ENCODE results near the gene GALNT11. TPM values are rescaled to one million over a fixed set of nuclear protein-coding genes. Genes with fewer than 3 reads are reported as not detected.

GALNT11 gene
- total RNA-seq, 1 donor from 2014 or later = 54.2 TPM

DNA sequence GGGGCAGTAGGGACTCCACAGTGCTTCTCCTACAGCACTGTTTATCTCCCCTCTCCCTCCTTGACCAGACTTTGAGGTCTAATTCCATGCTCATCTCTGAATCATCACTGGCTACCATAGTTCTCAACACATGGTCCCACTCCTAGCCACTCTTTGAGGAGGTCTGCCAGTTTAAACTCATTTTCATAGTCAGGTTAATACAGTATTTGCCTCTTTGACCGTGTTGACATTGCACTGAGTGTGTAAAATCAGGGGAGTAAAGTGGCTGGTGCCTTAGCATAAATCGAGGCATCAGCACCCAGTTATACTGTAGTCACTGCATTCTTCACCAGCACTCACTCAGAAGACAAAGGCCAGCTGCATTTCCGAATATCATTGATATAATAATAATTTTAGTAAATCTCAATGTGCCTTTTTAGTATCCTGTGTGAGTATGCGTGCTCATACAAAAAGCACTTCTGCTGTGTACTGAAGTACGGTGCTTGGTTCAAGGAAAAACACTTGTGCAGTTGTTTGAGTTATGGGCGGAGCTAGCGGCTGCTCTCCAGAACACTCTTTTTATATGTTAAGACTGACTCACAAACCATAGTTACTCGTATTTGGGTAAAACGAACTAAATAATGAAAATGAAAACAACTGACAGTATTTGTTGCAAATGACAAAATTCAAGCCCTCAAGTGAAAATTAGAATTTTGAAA lies 89.7 kb downstream of the GALNT11 start:
- DNase-seq (ENCODE audit: low spot score) = no peak

GRCh38 chr7:152117356-152117755 lies 91.9 kb downstream of the GALNT11 start:
- DNase-seq (ENCODE audit: low spot score) = no peak

DNA sequence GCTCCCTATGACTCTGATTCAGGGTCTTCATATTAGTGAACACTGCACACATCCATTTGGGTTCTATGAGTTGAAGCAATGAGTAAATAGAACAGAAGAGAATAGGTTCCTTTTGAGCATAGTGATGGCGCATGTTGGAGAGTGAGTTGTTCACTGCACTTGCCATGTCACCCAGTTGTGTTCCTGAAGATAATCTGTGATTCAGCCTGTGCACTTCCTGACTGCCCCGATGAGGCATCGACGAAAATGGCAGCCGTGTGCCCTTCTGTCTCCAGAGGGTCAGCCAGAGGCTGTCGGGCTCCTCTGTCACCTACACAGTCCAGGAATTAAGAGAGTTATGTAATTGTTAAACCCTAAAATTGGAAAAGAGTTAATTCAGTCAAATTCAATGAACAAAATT lies 94.7 kb downstream of the GALNT11 start:
- DNase-seq (ENCODE audit: low spot score) = no peak

GRCh38 chr7:152120776-152121175 lies 95.3 kb downstream of the GALNT11 start:
- no peak for DNase-seq (ENCODE audit: low spot score)

DNA sequence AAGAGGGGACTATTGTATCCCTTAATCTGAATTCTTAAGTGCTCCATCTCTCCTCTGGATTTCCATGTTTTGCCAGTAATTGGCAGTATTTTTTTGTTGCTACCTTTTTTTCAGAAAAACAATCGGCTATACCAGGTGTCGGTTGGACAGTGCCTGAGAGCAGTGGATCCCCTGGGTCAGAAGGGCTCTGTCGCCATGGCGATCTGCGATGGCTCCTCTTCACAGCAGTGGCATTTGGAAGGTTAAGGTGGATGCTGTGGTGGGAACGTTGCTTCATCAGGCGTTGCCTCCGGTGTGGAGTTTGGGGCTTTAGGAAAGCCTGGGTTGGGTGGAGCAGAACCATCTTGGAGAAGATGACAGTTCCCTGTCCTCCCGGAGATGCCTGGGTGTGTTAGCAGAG lies 96.0 kb downstream of the GALNT11 start:
- DNase-seq (ENCODE audit: low spot score) = no peak

- DNase-seq (ENCODE audit: low spot score) = no peak
Measured at GRCh38 chr7:152122540-152122939, 97.1 kb downstream of the GALNT11 start.

GRCh38 chr7:152126741-152127140 lies 101.3 kb downstream of the GALNT11 start:
- DNase-seq (ENCODE audit: low spot score) = no peak

- no peak for DNase-seq (ENCODE audit: low spot score)
Measured at GRCh38 chr7:152127229-152127628, 101.8 kb downstream of the GALNT11 start.

DNA sequence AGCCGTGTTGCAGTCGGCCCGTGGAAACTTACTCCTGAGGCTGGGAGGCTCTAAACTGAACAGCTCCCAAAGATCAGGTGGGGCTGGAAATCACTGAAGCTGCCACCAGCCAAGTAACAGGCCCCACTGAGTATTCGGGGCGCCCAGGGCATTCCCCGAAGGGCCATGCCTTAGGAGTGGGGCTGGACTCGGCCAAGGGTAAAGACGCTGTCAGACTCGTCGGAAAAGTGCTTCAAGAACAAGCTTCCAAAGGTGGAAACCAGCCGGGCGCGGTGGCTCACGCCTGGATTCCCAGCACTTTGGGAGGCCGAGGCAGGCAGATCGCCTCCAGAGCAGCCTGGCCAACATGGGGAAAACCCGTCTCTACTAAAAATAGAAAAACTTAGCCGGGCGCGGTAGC lies 102.8 kb downstream of the GALNT11 start:
- no peak for DNase-seq (ENCODE audit: low spot score)

- no peak for DNase-seq (ENCODE audit: low spot score)
Measured at GRCh38 chr7:152128741-152129461, 103.4 kb downstream of the GALNT11 start.

DNA sequence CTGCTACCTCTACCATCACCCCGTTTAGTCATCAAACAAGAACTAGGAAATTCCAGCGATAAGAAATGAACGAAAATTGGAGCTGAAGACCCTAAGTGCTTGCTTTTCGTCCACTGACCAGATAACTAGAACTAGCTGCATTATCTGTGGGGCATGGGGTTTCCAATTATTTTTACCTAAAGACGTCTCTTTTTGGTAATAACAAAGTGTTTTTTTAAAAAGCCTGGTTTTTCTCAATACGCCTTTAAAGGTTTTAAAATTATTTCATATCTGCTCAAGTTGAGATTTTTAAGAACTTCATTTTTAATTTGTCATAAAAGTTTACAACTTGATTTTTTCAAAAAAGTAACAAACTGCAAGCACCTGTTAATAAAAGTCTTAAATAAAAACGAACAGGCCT lies 104.2 kb downstream of the GALNT11 start:
- DNase-seq (ENCODE audit: low spot score) = no peak

DNA sequence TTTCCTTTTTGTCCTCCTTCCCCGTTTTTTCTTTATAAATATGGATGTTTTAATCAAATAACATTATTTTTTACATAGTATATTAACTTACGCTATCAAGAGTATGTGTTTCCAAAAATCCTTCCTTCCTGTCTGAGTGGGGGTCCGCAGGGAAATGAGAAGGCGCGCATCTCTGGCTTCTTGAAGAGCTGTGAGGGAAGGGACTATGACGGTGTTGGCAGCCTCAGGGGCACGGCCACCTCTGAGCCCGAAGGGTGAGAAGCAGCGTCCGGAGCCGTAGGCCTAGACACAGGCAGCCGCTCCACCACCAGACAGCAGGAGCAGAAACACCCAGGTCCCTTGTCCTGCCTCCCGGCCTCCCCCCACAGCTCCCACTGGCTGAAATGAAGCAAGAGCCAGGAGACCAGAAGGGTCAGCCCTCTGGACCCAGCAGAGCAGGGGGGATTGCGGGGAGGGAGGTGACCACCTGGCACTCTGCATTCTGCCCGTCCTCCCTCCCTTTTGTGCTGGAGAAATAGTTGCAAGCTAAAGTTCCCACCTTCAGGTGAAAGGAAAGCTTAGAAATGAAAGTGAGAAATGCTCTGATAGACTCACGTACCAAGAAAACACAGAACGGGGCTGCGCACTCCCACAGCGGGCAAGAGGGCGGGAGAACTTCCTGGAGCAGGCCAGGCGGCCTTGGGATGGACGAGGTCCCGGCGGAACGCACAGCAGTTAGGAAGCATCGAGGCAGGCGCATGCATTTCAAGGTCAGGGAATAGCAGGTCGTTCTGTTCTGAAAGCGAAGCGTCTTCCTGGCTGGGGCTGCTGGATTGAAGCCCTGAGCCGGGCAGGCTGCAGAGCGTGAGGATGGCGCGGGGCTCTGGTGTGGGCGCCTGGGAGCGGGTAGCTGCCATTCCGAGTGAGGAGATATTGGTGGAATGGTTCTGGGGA lies 105.5 kb downstream of the GALNT11 start:
- DNase-seq (ENCODE audit: low spot score) = no peak

DNA sequence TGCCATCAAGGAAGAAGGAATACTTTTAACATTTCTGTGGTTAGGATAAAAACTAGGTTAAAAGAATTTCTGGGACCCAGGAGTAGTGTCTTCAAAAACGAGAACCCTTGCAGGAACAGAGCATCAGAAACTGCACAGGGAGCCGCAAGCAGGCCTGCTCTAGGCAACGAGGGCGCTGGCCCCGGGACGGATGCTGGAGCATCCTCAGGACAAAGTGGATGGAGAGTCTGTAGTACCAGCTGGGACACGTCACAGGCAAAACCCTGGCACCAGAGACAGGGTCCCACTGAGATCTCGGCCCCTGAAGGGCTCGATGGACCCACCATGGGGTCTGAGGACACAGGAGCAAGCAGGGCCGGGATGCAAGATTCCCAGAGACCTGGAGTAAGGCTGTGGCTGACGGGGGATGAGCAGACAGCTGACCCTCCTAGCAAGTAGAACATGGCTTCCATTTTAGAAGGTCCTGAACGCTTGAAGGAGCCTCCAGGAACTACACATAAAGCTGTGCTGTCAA lies 106.6 kb downstream of the GALNT11 start:
- DNase-seq (ENCODE audit: low spot score) = no peak

- DNase-seq (ENCODE audit: low spot score) = no peak
Measured at GRCh38 chr7:152132812-152133211, 107.3 kb downstream of the GALNT11 start.

DNA sequence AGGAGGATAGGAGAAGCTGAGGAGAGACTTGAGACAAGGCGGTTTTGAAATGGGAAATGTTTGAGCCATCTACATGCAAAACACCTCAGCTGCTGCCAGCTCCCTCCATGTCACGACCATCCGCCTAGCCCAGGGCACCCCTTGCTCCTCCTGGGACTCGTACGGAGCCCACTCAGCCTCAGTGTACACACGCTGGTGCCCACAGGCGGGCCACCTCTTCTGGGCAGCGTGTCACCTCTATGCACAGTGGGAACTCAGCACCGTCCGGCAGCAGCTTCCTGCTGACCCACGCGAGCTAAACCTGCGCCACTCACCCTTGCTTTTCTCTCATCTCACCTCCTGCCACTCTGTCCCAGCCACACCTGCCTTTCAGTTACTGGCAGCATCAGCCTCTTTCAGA lies 108.3 kb downstream of the GALNT11 start:
- DNase-seq (ENCODE audit: low spot score) = no peak

GRCh38 chr7:152136686-152137085 lies 111.2 kb downstream of the GALNT11 start:
- DNase-seq (ENCODE audit: low spot score) = peak; percentile 84

GRCh38 chr7:152137476-152138025 lies 112.1 kb downstream of the GALNT11 start:
- no peak for DNase-seq (ENCODE audit: low spot score)

DNA sequence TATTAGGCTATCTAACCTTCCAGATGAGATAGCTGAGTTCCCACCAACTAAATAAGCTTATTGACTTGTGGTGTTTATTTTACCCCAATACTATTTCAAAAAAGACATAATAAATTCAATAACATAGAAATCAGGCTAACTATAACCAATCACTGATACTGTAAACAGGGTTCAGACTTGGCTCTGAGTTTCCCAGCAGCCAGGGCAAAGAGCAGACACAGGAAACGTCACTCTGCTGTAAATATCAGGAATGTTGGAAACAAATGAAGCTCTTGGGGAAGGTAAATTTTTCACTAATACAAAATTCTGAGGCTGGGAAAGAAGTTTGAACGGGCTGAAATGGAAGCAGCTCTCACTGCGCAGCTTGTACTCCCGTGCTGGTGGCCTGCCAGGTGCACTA lies 114.6 kb downstream of the GALNT11 start:
- no peak for DNase-seq (ENCODE audit: low spot score)

DNA sequence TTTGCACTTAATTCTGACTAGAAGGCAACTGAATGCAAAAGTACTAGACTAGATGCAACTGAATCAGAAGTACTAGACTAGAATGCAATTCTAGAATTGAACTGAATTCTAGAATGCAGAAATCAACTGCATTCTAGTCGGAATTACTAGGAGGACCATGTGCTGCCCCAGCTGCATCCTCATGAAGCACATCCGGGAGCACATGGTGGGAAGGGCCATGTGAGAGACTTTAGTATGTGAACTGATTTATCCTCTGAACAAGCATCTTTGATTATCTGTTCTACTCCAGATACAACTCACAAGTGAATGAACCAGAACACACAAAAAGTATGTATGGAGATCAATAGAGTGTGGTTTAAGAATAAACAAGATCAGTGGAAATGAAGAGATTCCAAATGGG lies 115.1 kb downstream of the GALNT11 start:
- no peak for DNase-seq (ENCODE audit: low spot score)

DNA sequence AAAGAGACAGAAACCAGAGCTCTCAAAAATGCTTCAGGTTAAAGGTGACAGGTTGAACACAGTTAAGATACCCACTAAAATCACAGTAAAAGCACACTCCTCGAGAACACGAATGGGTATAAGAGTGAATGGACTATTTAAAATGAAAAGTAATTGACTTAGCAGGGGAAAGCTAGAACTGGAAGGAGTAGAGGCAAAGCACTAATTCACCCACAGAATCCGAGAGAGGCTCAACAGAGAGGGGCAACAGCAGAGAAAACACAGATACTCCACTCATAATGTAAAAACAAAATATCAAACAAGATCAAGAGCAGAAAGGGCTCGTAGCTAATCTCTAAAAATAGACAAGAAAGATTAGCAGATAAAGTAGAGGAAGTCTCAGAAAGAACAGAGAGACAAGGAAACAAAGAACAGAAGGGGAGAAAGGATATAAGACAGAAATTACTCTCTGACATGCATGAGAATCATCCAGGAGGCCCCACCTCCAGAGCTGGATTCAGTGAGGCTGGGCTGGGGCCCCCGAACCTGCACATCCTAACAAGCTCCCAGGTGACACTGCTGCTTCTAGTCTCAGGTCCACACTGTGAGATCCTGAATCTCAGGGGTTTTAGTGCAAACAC lies 117.6 kb downstream of the GALNT11 start:
- DNase-seq (ENCODE audit: low spot score) = peak; percentile 2

GRCh38 chr7:152144557-152145245 lies 119.2 kb downstream of the GALNT11 start:
- no peak for DNase-seq (ENCODE audit: low spot score)
